SK-N-SH (cell line): ENCODE data around the gene AGTRAP. TPM values are rescaled to one million over a fixed set of nuclear protein-coding genes. Genes with fewer than 3 reads are reported as not detected.
A peak's percentile ranks its signal among the peaks of the same experiment; 100 is the strongest.

Experiments
- CTCF ChIA-PET: fragments of 300-600, 350-600 bp; formaldehyde crosslinking; extraction: SDS; loops from one replicate; lab custom pipeline; 2021; lab: Yijun Ruan, JAX
- POLR2A ChIA-PET: fragments of 350-600 bp; sonication (Branson Sonifier 250); formaldehyde crosslinking; extraction: SDS; loops from one replicate; lab custom pipeline; 2020; ENCODE audit warnings: antibody characterized with exemption, inconsistent platforms; lab: Yijun Ruan, JAX
- DNase-seq: peaks from one replicate; pipeline ENCODE4 v3.0.0; 2012
- H2AFZ ChIP-seq: fragments of 200-600 bp; sonication (generic); 2 replicates; pipeline ENCODE4 v1.8.1; 2016; ENCODE audit warnings: antibody characterized with exemption, mild to moderate bottlenecking, low read depth
- H3F3A ChIP-seq: fragments of 200-600 bp; sonication (generic); replicated peaks from 2 replicates; pipeline ENCODE3; 2016; ENCODE audit warnings: antibody characterized with exemption, mild to moderate bottlenecking; ENCODE audit not compliant: insufficient read depth
- H3K27ac ChIP-seq, 2 experiments: fragments of 200-500 bp in 1 of 2; fragments of 200-600 bp in 1 of 2; sonication (Bioruptor generic) in 1 of 2; sonication (generic), shearing (Covaris generic) in 1 of 2; 2 replicates each; pipeline versions ENCODE4 v1.5.1 to v1.6.1; 2014 to 2016; ENCODE audit warnings: low read depth in 2 of 2, inconsistent platforms in 1 of 2, low read length in 1 of 2, mild to moderate bottlenecking in 1 of 2, mixed read lengths in 1 of 2
- H3K27me3 ChIP-seq: fragments of 200-600 bp; sonication (generic), shearing (Covaris generic); 2 replicates; pipeline ENCODE4 v1.6.1; 2016; ENCODE audit warnings: mixed run types; ENCODE audit not compliant: insufficient read depth
- H3K36me3 ChIP-seq, 2 experiments: fragments of 200-500 bp in 1 of 2; fragments of 200-600 bp in 1 of 2; sonication (Bioruptor generic) in 1 of 2; sonication (generic) in 1 of 2; replicated peaks in 1 of 2; 2 replicates each; pipeline versions ENCODE3 to v1.5.1; 2014 to 2016; ENCODE audit warnings: low read length in 1 of 2, mild to moderate bottlenecking in 1 of 2; ENCODE audit not compliant: insufficient read depth in 2 of 2, control insufficient read depth in 1 of 2
- H3K4me1 ChIP-seq, 2 experiments: fragments of 200-500 bp in 1 of 2; fragments of 200-600 bp in 1 of 2; sonication (Bioruptor generic) in 1 of 2; sonication (generic), shearing (Covaris generic) in 1 of 2; 2 replicates each; pipeline versions ENCODE4 v1.5.1 to v1.6.1; 2014 to 2016; ENCODE audit warnings: low read depth in 1 of 2, low read length in 1 of 2, mixed run types in 1 of 2; ENCODE audit not compliant: insufficient read depth in 2 of 2, control insufficient read depth in 1 of 2
- H3K4me2 ChIP-seq: fragments of 200-600 bp; sonication (generic), shearing (Covaris generic); 2 replicates; pipeline ENCODE4 v1.6.1; 2017; ENCODE audit warnings: mixed run types
- H3K4me3 ChIP-seq, 2 experiments: fragments of 200-500 bp in 1 of 2; fragments of 200-600 bp in 1 of 2; sonication (Bioruptor generic) in 1 of 2; sonication (generic), shearing (Covaris generic) in 1 of 2; 2 replicates each; pipeline versions ENCODE4 v1.5.1 to v1.8.1; 2014 to 2016; ENCODE audit warnings: low read depth in 2 of 2, inconsistent platforms in 1 of 2, low read length in 1 of 2, mild to moderate bottlenecking in 1 of 2, mixed read lengths in 1 of 2, moderate library complexity in 1 of 2
- H3K79me2 ChIP-seq: fragments of 200-600 bp; sonication (generic); 2 replicates; pipeline ENCODE4 v1.8.1; 2017; ENCODE audit warnings: mild to moderate bottlenecking; ENCODE audit not compliant: insufficient read depth
- H3K9ac ChIP-seq: fragments of 200-600 bp; sonication (generic); 2 replicates; pipeline ENCODE4 v1.6.1; 2017; ENCODE audit warnings: mixed run types
- H3K9me2 ChIP-seq: fragments of 200-600 bp; sonication (generic); 2 replicates; pipeline ENCODE4 v1.6.1; 2017; ENCODE audit warnings: mixed run types
- H3K9me3 ChIP-seq: fragments of 200-600 bp; sonication (generic); 2 replicates; pipeline ENCODE4 v1.6.1; 2017; ENCODE audit warnings: mixed run types, mild to moderate bottlenecking, moderate library complexity
- H4K20me1 ChIP-seq: fragments of 200-600 bp; sonication (generic); 2 replicates; pipeline ENCODE4 v1.6.1; 2017; ENCODE audit warnings: mild to moderate bottlenecking, mixed run types; ENCODE audit not compliant: insufficient read depth
- CTCF ChIP-seq: fragments of 200-600 bp; sonication (generic); IDR thresholded peaks from 2 replicates; pipeline ENCODE4 v1.6.1; 2017; ENCODE audit warnings: antibody characterized with exemption, mild to moderate bottlenecking, moderate library complexity
- EP300 ChIP-seq, 2 experiments: IDR thresholded peaks; 2 replicates each; pipeline versions ENCODE4 v1.4.0 to v1.6.1; 2012; ENCODE audit warnings: borderline replicate concordance in 1 of 2, low read depth in 1 of 2, low read length in 1 of 2
- EZH2phosphoT487 ChIP-seq: fragments of 200-600 bp; sonication (generic); IDR thresholded peaks from 2 replicates; pipeline ENCODE4 v1.6.1; 2017; ENCODE audit warnings: low read depth, mixed run types, mild to moderate bottlenecking, antibody characterized with exemption, moderate library complexity, borderline replicate concordance
- GABPA ChIP-seq: IDR thresholded peaks from 2 replicates; pipeline ENCODE4 v1.4.0; 2012; ENCODE audit warnings: low read depth, mild to moderate bottlenecking
- IRF3 ChIP-seq: fragments of 150-350 bp; IDR thresholded peaks from 2 replicates; pipeline ENCODE4 v1.6.1; 2016; ENCODE audit warnings: mild to moderate bottlenecking, low read depth, low read length
- JUND ChIP-seq: IDR thresholded peaks from 2 replicates; pipeline ENCODE4 v1.4.0; 2012
- MEF2A ChIP-seq: IDR thresholded peaks from 2 replicates; pipeline ENCODE4 v1.4.0; 2012; ENCODE audit warnings: low read depth, borderline replicate concordance
- MXI1 ChIP-seq: IDR thresholded peaks from 2 replicates; pipeline ENCODE4 v1.6.1; 2012; ENCODE audit warnings: mild to moderate bottlenecking, low read depth, low read length, improper control_type of control experiment
- RFX5 ChIP-seq: IDR thresholded peaks from 2 replicates; pipeline ENCODE4 v1.6.1; 2012; ENCODE audit warnings: mild to moderate bottlenecking, improper control_type of control experiment, low read length
- RXRA ChIP-seq: IDR thresholded peaks from 2 replicates; pipeline ENCODE4 v1.4.0; 2012; ENCODE audit warnings: low read depth, mild to moderate bottlenecking, borderline replicate concordance
- SIN3A ChIP-seq: IDR thresholded peaks from 2 replicates; pipeline ENCODE4 v1.6.1; 2012; ENCODE audit warnings: low read depth, mild to moderate bottlenecking, low read length, moderate library complexity, borderline replicate concordance
- SMC3 ChIP-seq: IDR thresholded peaks from 2 replicates; pipeline ENCODE4 v1.6.1; 2012; ENCODE audit warnings: low read depth, low read length, improper control_type of control experiment
- TAF1 ChIP-seq: IDR thresholded peaks from 2 replicates; pipeline ENCODE4 v1.6.1; 2012; ENCODE audit warnings: low read depth, mild to moderate bottlenecking, low read length, moderate library complexity, borderline replicate concordance
- TCF12 ChIP-seq: IDR thresholded peaks from 2 replicates; pipeline ENCODE4 v1.4.0; 2012
- USF2 ChIP-seq: fragments of 150-350 bp; IDR thresholded peaks from 2 replicates; pipeline ENCODE4 v1.6.1; 2017; ENCODE audit warnings: antibody characterized with exemption, low read length, low read depth, borderline replicate concordance
- YY1 ChIP-seq: IDR thresholded peaks from 2 replicates; pipeline ENCODE4 v1.4.0; 2012; ENCODE audit warnings: low read depth, mild to moderate bottlenecking
- ZBTB33 ChIP-seq: IDR thresholded peaks from 2 replicates; pipeline ENCODE4 v1.4.0; 2012; ENCODE audit warnings: low read depth, borderline replicate concordance
- WGBS: methylation state at CpG from one replicate; pipeline ENCODE4 v1.1.6; 2017; ENCODE audit warnings: low lambda C conversion rate; 5-methylcytosine and 5-hydroxymethylcytosine counted together
- polyA plus RNA-seq, 3 experiments: library from polyadenylated mRNA; depleted of rRNA; stranded (reverse); fragments of >200 nt; gene quantifications; 2 replicates each; pipeline ENCODE4 v1.2.3, GENCODE V29; 2012

AGTRAP gene
- polyA plus RNA-seq, 1 of the 3 experiments (the other 2 are of a cell fraction) = 66.2 TPM

- DNase-seq = peak; percentile 75
- Histone ChIP-seq H3F3A (no peaks in the 10 kb centered on the region), H3K4me2 (peak overlapping the region; percentile 56), H4K20me1 (no peaks in the 10 kb centered on the region), H3K27ac (no peak overlapping the region), H3K27me3 (no peaks in the 10 kb centered on the region; the same call in 1 of the 2 replicates), H3K4me1 (peaks cover 0 to 9% of the 10 kb centered on the region in 2 experiments; a peak in 1 of 4 replicates), H3K9me3 (no peaks in the 10 kb centered on the region), H3K79me2 (no peaks in the 10 kb centered on the region), H2AFZ (peak overlapping the region; percentile 62; the same call in 1 of the 2 replicates), H3K9me2 (no peaks in the 10 kb centered on the region), H3K36me3 (no peaks in the 10 kb centered on the region), H3K4me3 (no peak overlapping the region), H3K9ac (no peak overlapping the region)
- 8% methylated on average over 8 of the region's 15 CpGs for WGBS
- CTCF ChIA-PET = interaction anchor here (1.5 to 3.9 kb wide), 6 partner anchors 8 to 56 kb away, joined by 6 to 16 read pairs (median 11); partner anchors contain the start of genes DRAXIN and FBXO6
- POLR2A ChIA-PET = interaction anchor here (1.0 kb wide), 1 partner anchor 38 kb away, joined by 3 read pairs; the partner anchor contains the start of gene FBXO6
- no peak for TF ChIP-seq IRF3
- no peak for TF ChIP-seq SIN3A
- TF ChIP-seq JUND = no peak
- TF ChIP-seq EP300 (IDR thresholded peaks at IDR 0.05; ENCODE audit: borderline replicate concordance in 1 of 2, low read depth in 1 of 2, low read length in 1 of 2) = no peak
- TF ChIP-seq RXRA = no peak
- TF ChIP-seq TCF12 = no peak
Observed at GRCh38 chr1:11701551-11701961, 34.4 kb upstream of the AGTRAP start.

DNA sequence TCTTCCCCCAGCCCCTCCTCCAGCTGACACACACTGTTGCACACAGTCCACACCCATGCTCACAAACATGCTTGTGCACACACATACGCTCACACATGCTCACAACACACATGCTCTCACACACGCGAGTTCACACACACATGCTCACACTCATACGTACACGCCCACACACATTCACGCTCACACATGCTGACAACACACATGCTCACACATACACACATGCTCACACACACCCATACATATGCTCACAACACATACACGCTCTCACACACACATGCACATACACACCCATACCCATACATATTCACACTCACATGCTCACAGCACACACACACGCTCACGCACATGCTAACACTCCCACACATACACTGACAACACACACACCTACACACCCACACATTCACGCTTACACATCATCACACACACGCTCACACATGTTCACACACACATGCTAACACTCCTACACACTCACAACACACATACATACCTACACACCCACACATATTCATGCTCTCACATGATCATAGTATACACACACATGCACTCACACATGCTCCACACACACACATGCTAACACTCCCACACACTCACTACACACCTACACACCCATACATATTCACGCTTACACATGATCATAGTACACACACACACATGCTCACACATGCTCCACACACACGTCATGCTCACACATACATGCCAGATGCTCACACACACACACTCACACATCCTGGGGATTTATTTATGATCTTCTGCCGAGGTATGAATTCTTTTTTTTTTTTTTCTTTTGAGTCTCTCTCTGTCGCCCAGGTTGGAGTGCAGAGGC is 33.7 kb upstream of the AGTRAP start:
- Histone ChIP-seq H3K9ac (no peak overlapping the region), H3K9me2 (no peaks in the 10 kb centered on the region), H3K4me1 (peaks cover 0 to 9% of the 10 kb centered on the region in 2 experiments; a peak in 1 of 4 replicates), H3K4me3 (no peak overlapping the region), H3K4me2 (0 out of 2 replicates have a peak overlapping the region, but pooled peaks have one; percentile 56), H3K79me2 (no peaks in the 10 kb centered on the region), H3K27me3 (no peaks in the 10 kb centered on the region; the same call in 1 of the 2 replicates), H3K9me3 (no peaks in the 10 kb centered on the region), H3K27ac (no peak overlapping the region), H4K20me1 (no peaks in the 10 kb centered on the region), H3K36me3 (no peaks in the 10 kb centered on the region), H3F3A (no peaks in the 10 kb centered on the region), H2AFZ (no peak overlapping the region)
- 76% methylated on average over 15 of the region's 15 CpGs for WGBS
- no peak for DNase-seq
- ChIA-PET POLR2A (interaction anchor here (1.0 kb wide), 1 partner anchor 38 kb away, joined by 3 read pairs; the partner anchor contains the start of gene FBXO6), CTCF (interaction anchor here (1.4 to 3.9 kb wide), 3 partner anchors 17 to 38 kb away, joined by 6 to 16 read pairs (median 16); partner anchors contain the start of gene FBXO6)
- no peak for TF ChIP-seq ZBTB33
- TF ChIP-seq YY1 = no peak
- no peak for TF ChIP-seq IRF3
- no peak for TF ChIP-seq SIN3A
- TF ChIP-seq TAF1 = no peak
- TF ChIP-seq GABPA = no peak
- no peak for TF ChIP-seq EZH2phosphoT487
- no peak for TF ChIP-seq MXI1
- TF ChIP-seq CTCF = no peak
- no peak for TF ChIP-seq MEF2A
- no peak for TF ChIP-seq SMC3
- TF ChIP-seq USF2 = no peak
- no peak for TF ChIP-seq TCF12
- TF ChIP-seq RFX5 = no peak
